Middle frontal gyrus (tissue), 1 donor: ENCODE data around the gene HBG1.
"Not testable (repeated sequence)": the region's sequence is repeated elsewhere in the genome, so short reads cannot be mapped to it uniquely, and the experiment has no call there.

Experiments used
- DNase-seq: peaks from one replicate; pipeline ENCODE4 v3.0.0-alpha.2; 2015; ENCODE audit warnings: low spot score; ENCODE audit errors: extremely low spot score

Gene HBG1

GRCh38 chr11:5249807-5250396 is at the start of gene HBG1:
Gene HBG1, minus strand, starts transcription at chr11:5249857. Its CDS starts 53 bp downstream, at chr11:5249804.
- not testable (repeated sequence) for DNase-seq

- DNase-seq, result no peak
Observed at GRCh38 chr11:5298451-5298850, 48.8 kb upstream of the HBG1 start.

DNA sequence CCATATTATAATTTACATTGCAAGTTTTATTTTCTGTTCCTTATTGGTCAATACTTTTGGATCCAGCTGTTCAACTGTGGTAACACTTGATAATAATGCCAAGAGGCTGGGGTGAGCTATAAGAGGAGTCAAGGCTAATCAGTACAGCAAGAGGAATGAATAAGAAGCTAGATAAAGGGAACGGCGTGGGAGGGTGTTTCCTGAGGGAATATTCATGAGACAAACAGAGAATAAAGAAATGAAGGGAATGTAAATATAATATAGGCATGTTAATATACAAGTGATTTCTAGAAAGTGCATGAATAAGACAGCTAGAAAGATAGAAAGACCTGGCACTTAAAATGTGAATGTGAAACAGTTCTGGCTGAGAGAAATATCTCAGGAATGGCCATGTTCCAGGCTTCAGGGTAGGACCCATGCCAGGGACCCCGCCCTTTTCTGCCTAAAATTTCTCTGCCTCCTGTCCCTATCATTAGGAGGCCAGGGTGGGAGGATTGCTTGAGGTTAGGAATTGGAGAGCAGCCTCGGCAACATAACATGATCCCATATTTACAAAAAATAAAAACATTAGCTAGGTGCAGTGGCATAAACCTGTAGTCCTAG is 48.2 kb upstream of the HBG1 start:
- DNase-seq, result no peak

- DNase-seq, result not testable (repeated sequence)
Observed at GRCh38 chr11:5294342-5294995, 44.8 kb upstream of the HBG1 start.

DNA sequence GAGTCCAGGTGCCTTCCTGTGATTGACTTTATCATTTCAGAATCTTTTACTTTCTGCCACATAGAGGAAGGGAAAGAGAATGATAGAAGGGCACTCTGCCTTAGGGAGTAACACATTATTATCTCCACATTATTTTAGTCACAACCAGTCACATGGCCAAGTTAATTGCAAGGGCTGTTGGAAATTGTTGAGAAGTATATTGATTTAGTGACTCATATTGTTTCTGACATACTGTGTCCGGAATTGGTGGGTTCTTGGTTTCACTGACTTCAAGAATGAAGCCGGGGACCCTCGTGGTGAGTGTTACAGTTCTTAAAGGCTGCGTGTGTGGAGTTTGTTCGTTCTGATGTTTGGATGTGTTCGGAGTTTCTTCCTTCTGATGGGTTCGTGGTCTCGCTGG is 43.4 kb upstream of the HBG1 start:
- DNase-seq, result no peak

DNA sequence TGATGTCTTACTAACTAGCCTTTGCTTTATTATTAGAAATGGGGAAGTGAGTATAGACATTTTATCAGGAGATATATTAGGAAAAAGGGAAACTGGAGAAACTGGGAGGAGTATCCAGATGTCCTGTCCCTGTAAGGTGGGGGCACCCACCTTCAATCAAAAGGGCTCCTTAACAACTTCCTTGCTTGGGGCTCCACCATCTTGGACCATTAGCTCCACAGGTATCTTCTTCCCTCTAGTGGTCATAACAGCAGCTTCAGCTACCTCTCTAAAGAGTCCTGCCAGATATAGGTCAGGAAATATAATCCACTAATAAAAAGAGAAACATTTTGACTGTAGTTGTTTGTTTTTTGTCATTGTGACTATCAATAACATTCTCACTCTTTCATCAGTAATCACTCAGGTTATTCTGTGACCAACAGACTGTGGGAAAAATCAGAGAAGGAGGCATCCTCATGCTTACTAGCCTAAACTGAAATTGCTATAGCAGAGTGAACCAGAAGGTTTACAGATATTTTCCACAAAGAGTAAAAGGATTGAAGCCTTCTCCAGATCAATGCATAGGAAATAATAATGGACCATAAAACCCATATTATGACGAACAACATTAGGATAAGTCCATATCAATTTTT is 41.7 kb upstream of the HBG1 start:
- DNase-seq, result no peak

DNA sequence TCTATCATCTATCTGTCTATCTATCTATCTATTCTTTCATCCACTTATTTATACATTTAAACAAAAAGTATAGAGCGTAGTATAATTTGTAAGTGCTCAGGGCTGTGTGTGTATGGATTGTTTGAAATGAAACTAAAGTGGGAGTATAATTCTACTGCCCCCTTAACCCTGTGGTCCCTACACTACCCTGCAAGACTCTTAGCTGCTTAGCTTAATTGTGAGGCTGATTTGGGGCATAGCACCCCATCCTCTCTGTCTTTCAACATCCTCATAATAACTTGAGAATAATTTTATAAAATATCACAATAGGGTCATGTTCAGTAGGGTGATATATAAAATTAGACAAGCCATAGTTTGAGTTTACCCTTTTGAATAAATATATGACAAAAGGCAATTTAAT is 40.4 kb upstream of the HBG1 start:
- DNase-seq, result no peak

DNA sequence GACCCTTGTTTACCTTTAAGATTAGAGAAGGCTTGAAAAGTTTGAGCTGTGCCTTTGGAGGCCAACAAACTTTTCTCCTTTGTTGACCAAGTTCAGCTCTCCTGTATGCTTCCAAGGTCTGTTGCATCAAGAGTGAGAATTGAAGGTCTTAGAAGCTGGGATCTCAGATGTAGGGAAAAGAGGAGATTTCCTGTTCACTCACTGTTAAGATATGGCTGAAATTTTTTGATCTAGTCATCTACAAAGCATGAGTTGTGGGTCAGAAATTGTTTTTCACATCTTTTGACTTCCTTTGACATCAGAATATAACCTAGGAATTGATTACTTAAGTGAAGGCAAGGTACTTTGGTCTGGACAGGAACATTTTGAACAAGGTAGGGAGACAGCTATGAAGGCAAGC is 40.0 kb upstream of the HBG1 start:
- no peak for DNase-seq

DNA sequence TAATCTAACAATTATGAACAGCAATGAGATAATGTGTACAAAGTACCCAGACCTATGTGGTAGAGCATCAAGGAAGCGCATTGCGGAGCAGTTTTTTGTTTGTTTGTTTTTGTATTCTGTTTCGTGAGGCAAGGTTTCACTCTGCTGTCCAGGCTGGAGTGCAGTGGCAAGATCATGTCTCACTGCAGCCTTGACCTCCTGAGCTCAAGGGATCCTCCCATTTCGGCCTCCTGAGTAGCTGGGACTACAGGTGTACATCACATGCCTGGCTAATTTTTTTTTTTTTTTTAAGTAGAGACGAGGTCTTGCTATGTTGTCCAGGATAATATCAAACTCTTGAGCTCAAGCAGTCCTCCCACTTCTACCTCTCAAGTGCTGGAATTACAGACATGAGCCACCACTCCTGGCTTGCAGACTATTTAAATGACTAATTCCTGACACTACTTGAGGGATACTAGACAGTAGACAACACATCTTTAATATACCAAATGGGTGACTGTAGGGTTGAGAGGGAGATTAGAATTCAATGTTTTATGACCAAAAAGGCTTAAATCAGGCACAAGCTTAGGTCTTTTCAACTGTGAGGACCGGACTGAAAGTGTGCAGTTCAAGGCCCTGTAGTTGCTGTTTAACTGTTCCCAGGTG is 39.4 kb upstream of the HBG1 start:
- DNase-seq, result no peak

DNA sequence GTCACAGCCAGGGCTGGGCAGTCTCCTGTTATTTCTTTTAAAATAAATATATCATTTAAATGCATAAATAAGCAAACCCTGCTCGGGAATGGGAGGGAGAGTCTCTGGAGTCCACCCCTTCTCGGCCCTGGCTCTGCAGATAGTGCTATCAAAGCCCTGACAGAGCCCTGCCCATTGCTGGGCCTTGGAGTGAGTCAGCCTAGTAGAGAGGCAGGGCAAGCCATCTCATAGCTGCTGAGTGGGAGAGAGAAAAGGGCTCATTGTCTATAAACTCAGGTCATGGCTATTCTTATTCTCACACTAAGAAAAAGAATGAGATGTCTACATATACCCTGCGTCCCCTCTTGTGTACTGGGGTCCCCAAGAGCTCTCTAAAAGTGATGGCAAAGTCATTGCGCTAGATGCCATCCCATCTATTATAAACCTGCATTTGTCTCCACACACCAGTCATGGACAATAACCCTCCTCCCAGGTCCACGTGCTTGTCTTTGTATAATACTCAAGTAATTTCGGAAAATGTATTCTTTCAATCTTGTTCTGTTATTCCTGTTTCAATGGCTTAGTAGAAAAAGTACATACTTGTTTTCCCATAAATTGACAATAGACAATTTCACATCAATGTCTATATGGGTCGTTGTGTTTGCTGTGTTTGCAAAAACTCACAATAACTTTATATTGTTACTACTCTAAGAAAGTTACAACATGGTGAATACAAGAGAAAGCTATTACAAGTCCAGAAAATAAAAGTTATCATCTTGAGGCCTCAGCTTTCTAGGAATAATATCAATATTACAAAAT is 38.6 kb upstream of the HBG1 start:
- no peak for DNase-seq

GRCh38 chr11:5286901-5287300 is 37.2 kb upstream of the HBG1 start:
- DNase-seq, result no peak

- DNase-seq, result no peak
Observed at GRCh38 chr11:5286351-5286750, 36.7 kb upstream of the HBG1 start.

- DNase-seq, result no peak
Observed at GRCh38 chr11:5285703-5286340, 36.2 kb upstream of the HBG1 start.

GRCh38 chr11:5284637-5285036 is 35.0 kb upstream of the HBG1 start:
- no peak for DNase-seq

DNA sequence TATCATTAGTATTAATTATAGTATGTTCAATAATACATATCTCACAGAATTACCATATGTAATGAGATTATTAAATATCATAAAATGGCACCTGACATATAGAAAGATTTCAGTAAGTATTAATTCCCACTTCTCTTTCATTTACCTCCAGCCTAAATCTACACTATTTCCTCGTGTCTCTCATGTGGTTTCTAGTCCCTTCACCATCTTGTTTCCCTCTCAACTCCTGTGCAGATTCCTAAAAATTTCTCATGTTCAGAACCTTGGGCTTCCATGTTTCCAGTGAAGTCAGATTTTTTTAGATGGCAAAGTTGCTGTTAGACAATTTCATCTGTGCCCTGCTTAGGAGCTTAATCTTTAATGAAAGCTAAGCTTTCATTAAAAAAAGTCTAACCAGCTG is 34.2 kb upstream of the HBG1 start:
- DNase-seq, result no peak

DNA sequence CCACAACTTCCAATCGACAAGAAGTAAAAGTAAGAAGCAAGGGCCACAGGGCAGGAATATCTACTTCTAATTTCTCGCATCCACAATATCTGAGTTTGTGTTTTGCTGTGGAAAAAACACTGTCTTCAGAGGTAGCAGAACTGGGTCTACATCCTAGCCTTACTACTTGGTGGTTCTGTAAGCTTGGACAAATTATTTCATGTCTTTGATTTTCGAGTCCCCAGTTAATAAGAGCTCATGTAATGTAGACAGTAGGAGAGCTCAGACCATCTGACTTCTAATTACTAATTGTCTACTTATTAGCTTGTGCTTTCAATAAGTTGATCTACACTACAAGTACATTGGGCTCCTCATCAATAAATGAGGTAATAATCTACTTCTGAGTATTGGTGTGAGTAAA is 33.4 kb upstream of the HBG1 start:
- DNase-seq, result no peak

DNA sequence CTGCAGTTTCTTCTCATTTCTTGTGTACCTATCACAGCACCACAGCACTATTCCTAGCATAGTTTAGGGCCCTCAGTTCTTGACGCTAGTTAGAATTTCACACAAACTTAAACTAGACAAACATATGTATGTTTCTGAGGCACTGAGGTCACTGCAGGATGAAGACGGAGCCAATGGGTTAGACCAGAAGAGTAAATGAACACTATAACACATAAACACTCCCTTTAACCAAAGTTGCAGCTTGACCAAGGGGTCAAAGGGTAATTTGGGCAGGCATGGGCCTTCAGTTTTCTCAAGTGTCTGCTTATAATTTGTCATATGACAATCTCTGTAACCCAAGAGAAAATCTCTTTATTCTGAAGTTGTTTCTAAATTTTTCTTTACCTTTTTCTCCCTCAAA is 33.0 kb upstream of the HBG1 start:
- no peak for DNase-seq

DNA sequence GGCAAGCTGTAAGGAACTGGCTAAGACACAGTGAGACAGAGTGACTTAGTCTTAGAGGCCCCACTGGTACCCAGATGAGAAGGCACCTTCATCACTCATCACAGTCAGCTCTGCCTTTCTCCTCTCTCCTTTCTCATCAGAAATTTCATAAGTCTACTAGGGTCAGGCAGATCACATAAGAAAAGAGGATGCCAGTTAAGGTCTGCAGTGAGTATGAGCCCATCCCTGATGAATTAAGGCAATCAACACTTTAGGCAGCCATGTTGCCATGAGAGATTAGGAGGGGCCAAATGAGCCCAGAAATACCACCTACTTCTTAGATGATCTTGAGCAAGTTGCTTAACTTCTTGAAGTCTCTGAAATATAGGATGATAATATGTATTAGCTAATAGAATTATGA is 31.9 kb upstream of the HBG1 start:
- no peak for DNase-seq

- no peak for DNase-seq
Observed at GRCh38 chr11:5280582-5281102, 31.0 kb upstream of the HBG1 start.

GRCh38 chr11:5279471-5280090 is 29.9 kb upstream of the HBG1 start:
- no peak for DNase-seq
